HUES6 (cell line): ENCODE results near the gene TMEM120B.
A peak's percentile ranks its signal among the peaks of the same experiment; 100 is the strongest.

ENCODE experiments used
- H3K27ac ChIP-seq: 2 replicates; pipeline ENCODE4 v1.7.0; 2013; ENCODE audit warnings: low read depth, mild to moderate bottlenecking, low read length, inconsistent platforms
- H3K27me3 ChIP-seq: 2 replicates; pipeline ENCODE4 v1.6.1; 2013; ENCODE audit warnings: low read length; ENCODE audit not compliant: control insufficient read depth, insufficient read depth
- H3K36me3 ChIP-seq: 2 replicates; pipeline ENCODE4 v1.6.1; 2013; ENCODE audit warnings: low read length; ENCODE audit not compliant: control insufficient read depth, insufficient read depth
- H3K4me1 ChIP-seq: 2 replicates; pipeline ENCODE4 v1.6.1; 2013; ENCODE audit warnings: low read length; ENCODE audit not compliant: control insufficient read depth, insufficient read depth
- H3K4me3 ChIP-seq: 2 replicates; pipeline ENCODE4 v1.5.1; 2013; ENCODE audit warnings: low read depth, low read length
- H3K9ac ChIP-seq: one replicate; pipeline ENCODE4 v1.6.1; 2013; ENCODE audit warnings: mild to moderate bottlenecking, low read length
- H3K9me3 ChIP-seq: 2 replicates; pipeline ENCODE4 v1.6.1; 2013; ENCODE audit warnings: low read depth, low read length; ENCODE audit not compliant: control insufficient read depth, insufficient read depth

The TMEM120B gene

GRCh38 chr12:121806546-121807423 lies 94.2 kb downstream of the TMEM120B start:
- H3K36me3 ChIP-seq, result peaks cover 46% of the 10 kb centered on the region
- peaks cover 25% of the 10 kb centered on the region for H3K4me1 ChIP-seq
- H3K27me3 ChIP-seq, result no peaks in the 10 kb centered on the region
- H3K9me3 ChIP-seq, result no peaks in the 10 kb centered on the region
- peak overlapping the region; percentile 62 for H3K9ac ChIP-seq
- H3K27ac ChIP-seq, result no peak overlapping the region
- H3K4me3 ChIP-seq, result peak overlapping the region; percentile 74

DNA sequence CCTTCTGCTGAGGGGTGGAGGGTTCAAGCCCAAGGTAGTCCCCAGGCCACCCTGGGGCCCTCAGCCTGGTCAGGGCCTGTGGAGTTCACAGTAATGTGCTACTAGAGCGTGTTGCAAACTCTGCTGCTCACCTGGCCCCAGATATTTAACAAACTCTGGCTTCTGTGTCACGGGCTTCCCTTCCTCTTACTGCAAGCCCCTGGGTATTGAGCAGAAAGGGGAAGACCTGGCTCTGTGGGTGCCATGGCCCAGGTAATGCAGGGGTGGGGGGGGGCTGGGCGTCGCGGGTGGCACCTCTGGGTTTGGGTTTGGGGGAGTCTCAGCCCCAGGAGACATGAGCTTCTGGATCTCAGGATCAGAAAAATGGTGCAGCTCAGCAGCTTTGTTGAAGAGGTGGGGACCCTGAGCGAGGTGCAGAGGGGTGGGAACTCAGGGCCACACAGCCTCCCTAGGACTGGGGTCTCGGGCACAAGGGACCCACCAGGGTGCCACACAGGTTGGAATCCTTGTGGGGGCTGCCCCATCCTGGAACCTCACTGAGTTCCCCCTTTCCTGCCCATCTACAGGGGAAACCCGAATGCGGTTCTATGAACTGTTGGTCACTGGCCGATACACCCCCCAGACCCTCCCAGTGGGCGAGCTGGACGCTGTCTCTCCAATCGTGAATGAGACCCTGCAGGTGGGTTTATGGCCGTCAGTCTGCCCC lies 95.2 kb downstream of the TMEM120B start:
- Histone ChIP-seq H3K27ac (no peak overlapping the region), H3K9me3 (no peaks in the 10 kb centered on the region), H3K27me3 (no peaks in the 10 kb centered on the region), H3K9ac (no peak overlapping the region), H3K4me1 (peaks cover 25% of the 10 kb centered on the region), H3K36me3 (peaks cover 46% of the 10 kb centered on the region), H3K4me3 (no peak overlapping the region)

DNA sequence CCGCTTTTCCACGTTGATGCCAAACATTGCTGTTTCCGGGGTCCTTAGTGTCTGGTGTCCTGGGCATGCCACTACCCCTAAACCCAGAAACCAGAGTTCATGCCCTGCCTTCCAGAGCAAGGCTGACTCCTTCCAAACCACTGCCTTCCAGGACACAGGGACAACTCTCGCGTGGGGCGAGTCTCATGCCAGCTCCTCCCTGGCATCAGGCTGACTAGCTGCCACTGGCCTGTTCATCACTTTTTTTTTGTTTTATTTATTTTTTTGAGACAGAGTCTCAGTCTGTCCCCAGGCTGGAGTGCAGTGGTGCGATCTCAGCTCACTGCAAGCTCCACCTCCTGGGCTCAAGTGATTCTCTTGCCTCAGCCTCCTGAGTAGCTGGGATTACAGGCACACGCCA lies 96.1 kb downstream of the TMEM120B start:
- Histone ChIP-seq H3K9me3 (no peaks in the 10 kb centered on the region), H3K4me1 (peaks cover 29% of the 10 kb centered on the region), H3K9ac (no peak overlapping the region), H3K27ac (no peak overlapping the region), H3K27me3 (no peaks in the 10 kb centered on the region), H3K4me3 (no peak overlapping the region), H3K36me3 (peaks cover 48% of the 10 kb centered on the region)

- Histone ChIP-seq H3K4me1 (peaks cover 29% of the 10 kb centered on the region), H3K27ac (no peak overlapping the region), H3K9me3 (no peaks in the 10 kb centered on the region), H3K4me3 (no peak overlapping the region), H3K27me3 (no peaks in the 10 kb centered on the region), H3K9ac (no peak overlapping the region), H3K36me3 (peaks cover 55% of the 10 kb centered on the region)
Observed at GRCh38 chr12:121809712-121810116, 97.2 kb downstream of the TMEM120B start.

GRCh38 chr12:121810234-121810817 lies 97.8 kb downstream of the TMEM120B start:
- Histone ChIP-seq H3K27ac (no peak overlapping the region), H3K9me3 (no peaks in the 10 kb centered on the region), H3K4me1 (peaks cover 29% of the 10 kb centered on the region), H3K4me3 (no peak overlapping the region), H3K9ac (no peak overlapping the region), H3K27me3 (no peaks in the 10 kb centered on the region), H3K36me3 (peaks cover 61% of the 10 kb centered on the region)

DNA sequence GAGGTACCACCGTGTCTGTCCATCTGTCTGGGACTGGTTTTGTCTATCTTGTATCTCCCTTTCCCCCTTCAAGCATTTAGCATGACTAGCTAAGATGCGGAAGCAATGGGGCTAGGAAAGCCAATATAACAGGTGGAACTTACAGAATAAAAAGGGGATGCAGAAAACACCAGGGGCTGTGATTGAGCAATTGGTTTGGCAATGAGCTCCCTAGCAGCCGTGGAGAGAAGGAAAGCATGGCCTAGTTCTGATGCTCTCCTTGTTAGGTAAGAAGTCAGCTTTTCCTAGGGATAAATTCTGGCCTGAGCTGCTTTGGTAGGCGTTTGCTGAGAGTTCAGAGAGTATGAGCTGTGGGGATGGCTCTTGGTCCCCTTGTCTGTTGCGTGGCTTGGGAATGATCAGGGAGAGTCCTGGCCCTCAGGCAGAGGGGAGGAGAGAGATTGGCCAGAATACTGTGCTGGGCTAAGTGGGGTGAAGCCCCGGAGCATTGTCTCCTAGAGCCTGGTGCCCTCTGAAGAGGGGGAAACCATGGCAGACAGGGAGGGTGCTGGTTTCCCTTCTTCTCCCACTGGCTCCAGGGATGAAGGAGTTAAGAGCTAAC lies 98.4 kb downstream of the TMEM120B start:
- H3K27ac ChIP-seq, result no peak overlapping the region
- peak overlapping the region; percentile 83 for H3K4me3 ChIP-seq
- no peaks in the 10 kb centered on the region for H3K9me3 ChIP-seq

GRCh38 chr12:121811434-121812319 lies 99.1 kb downstream of the TMEM120B start:
- H3K27me3 ChIP-seq, result no peaks in the 10 kb centered on the region
- H3K4me1 ChIP-seq, result peaks cover 20% of the 10 kb centered on the region
- peaks cover 65% of the 10 kb centered on the region for H3K36me3 ChIP-seq
- peak overlapping the region; percentile 83 for H3K4me3 ChIP-seq
- H3K9me3 ChIP-seq, result no peaks in the 10 kb centered on the region
- peak overlapping the region; percentile 54 for H3K9ac ChIP-seq
- peak overlapping the region; percentile 15; the same call in 1 of the 2 replicates for H3K27ac ChIP-seq

More for the DNA sequence above, 98.4 kb downstream of the TMEM120B start:
- Histone ChIP-seq H3K36me3 (peaks cover 62% of the 10 kb centered on the region), H3K4me1 (peaks cover 26% of the 10 kb centered on the region), H3K9ac (no peak overlapping the region), H3K27me3 (no peaks in the 10 kb centered on the region)

DNA sequence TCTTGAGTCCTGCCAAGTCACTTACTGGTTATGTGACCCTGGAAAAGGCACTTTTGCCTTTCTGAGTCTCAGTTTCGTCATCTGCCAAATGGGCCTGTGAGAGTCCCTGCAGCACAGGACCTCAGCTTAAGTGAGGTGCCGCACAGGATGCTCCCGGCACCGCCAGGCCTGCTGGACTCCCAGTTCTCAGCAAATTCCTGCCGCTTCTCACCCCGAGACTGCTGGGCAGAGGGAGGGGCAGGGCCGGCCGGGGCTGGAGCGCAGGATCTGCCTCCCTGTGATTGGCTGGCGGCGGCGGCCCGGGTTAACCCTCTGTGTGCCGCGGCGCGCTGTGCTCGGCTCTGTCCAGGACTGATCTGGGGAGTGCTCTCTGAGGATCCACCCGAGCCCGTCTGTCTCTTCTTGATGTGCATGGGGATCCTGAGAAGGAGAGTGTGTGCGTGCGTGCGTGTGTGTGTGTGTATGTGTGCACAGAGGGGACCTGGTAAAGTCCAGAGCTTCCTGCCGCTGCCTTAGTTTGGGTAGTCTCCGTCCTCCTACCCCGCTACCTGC lies 99.8 kb downstream of the TMEM120B start:
- Histone ChIP-seq H3K27me3 (no peaks in the 10 kb centered on the region), H3K4me1 (peaks cover 15% of the 10 kb centered on the region), H3K36me3 (peaks cover 67% of the 10 kb centered on the region), H3K9ac (peak overlapping the region; percentile 54), H3K27ac (peak overlapping the region; percentile 15; the same call in 1 of the 2 replicates), H3K9me3 (no peaks in the 10 kb centered on the region), H3K4me3 (peak overlapping the region; percentile 83)

DNA sequence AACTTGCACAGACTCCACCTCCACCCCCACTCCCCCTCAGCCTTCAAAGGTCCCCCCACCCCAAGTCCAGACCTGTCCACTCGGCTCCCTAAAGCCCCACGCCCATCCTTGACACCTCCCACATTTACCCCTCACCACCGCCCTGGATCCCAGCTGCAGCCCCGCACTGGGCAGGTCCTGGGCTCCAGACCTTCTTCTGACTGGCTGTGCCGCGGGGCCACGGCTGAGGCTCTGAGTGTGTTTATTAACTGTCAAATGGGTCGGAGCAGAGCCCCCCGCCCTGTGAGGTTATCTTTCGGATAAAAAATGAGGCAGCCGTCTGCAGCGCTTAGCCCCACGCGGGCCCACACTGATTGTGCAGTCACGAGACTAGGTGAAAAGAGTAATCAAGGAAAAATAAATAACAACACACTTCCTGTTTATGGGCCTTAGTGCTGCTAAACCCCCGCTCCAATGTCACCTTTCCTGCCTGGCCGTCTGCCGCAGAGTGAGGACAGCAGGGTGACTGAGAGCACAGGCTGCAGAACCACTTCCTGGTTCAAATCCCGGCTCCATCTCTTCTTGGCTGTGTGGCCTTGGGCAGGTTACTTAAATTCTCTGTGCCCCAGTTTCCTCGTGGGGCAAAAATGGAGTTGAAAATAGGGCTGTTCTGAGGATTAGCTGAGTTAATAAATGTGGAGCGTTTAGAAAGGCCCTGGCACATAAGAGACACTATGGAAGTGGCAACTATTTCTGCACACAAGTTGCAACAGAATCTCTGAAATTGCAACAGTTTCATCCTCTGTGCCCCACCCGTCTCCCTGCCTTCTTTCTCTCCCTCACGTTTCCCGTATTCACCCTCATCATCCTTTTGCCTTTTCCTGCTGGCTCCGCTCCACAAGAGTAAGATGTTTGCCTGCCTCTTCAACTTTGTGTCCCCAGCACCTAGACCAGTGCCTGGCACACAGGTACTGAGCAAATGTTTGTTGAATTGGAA lies 100.7 kb downstream of the TMEM120B start:
- Histone ChIP-seq H3K36me3 (peaks cover 68% of the 10 kb centered on the region), H3K9ac (no peak overlapping the region), H3K27me3 (no peaks in the 10 kb centered on the region), H3K4me1 (peaks cover 15% of the 10 kb centered on the region), H3K9me3 (no peaks in the 10 kb centered on the region), H3K27ac (no peak overlapping the region), H3K4me3 (peak overlapping the region; percentile 83)
